ENCODE data around the gene IFT43. TPM values are rescaled to one million over a fixed set of nuclear protein-coding genes. Genes with fewer than 3 reads are reported as not detected.
A peak's percentile ranks its signal among the peaks of the same experiment; 100 is the strongest.

Gene IFT43
- total RNA-seq, 1 experiment from 2014 or later: 17.5 TPM

DNA sequence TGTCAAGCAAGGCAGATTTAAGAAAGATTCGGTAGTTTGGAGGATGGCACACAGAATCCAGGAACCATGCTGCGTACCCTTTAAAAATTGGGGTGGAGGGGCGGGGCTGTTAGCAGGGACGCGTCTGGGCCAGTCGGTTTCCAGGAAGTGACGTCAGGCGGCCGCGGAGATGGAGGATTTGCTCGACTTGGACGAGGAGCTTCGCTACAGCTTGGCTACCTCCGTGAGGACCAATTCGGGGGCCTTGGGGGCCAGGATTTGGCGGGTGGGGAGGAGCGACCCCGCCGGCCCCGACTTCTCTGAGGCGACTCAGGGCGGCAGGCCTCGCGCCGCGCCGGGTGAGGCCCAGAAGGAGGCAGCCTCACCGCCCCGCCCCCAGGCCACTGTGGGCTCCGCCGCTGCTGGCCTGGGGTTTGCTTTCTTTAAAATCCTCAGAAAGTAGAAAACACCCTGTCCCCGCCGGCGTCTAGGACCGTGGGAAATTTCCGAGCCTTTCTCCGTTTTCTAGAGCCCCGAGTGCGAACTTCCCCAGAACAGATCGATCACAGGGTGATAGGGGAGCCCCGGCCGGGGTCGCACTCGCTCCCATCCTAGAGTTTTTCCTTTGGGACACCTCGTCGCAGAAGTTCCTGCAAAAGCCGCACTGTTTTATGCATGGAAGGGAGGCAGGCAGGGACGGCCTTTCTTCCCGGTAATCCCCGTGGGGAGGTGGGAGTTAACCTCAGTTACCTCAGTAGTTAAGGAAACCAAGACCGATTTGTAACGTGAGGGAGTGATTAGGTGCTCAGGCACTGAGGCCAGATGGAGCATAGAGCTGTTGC is at the start of gene IFT43 (continued):
- TF ChIP-seq, protein P1, sequence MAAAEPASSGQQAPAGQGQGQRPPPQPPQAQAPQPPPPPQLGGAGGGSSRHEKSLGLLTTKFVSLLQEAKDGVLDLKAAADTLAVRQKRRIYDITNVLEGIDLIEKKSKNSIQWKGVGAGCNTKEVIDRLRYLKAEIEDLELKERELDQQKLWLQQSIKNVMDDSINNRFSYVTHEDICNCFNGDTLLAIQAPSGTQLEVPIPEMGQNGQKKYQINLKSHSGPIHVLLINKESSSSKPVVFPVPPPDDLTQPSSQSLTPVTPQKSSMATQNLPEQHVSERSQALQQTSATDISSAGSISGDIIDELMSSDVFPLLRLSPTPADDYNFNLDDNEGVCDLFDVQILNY (CRISPR knock-in tag; IDR thresholded peaks at IDR 0.05): no peak
- peak; percentile 74 for TF ChIP-seq SP1 (CRISPR knock-in tag; conservative IDR thresholded peaks at IDR 0.05)
- TF ChIP-seq, protein P2, sequence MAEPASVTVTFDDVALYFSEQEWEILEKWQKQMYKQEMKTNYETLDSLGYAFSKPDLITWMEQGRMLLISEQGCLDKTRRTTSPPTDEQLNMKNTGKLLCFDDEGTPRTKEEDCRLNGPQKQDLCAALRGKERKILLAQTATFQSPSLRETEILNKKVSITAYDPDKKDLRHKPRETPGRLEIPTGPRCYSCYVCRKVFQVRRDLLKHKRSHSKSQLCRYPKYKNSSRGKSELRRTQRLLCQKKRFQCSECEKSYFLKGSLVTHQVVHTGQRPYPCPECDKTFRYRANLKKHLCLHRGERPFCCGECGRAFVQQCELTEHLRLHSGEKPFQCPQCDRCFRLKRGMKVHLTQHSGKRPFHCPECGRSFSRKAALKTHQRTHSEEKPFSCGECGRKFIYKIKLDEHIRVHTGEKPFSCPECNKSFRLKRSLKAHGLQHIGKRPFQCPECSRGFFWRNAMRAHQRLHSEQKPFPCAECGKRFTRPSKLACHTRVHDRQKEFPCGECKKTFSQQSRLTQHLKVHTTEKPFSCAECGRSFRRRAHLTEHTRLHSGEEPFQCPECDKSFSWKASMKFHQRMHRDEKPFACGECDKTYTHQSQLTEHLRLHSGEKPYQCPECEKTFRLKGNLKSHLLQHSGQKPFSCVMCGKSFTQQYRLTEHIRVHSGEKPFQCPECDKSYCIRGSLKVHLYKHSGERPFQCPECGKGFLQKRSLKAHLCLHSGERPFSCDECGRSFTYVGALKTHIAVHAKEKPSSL (CRISPR knock-in tag; conservative IDR thresholded peaks at IDR 0.05): no peak
- no peak for TF ChIP-seq ZNF232 (CRISPR knock-in tag; IDR thresholded peaks at IDR 0.05)

DNA sequence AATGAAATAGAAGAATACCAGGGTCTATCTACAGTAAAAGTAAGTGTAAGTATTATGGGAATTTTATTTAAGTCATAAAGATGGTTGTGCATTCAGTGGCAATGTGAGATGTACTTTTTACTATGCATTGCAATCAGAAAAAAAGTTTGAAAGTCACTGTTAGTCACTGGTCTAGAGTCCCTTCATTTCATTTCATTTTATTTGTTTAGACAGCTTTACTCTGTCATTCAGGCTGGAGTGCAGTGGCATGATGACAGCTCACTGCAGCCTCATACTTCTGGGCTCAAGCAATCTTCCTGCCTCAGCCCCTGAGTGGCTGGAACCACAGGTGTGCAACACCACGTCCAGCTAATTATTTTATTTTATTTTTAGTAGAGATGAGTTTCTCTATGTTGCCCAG is 46.4 kb upstream of the IFT43 start:
- TF ChIP-seq, protein P3, sequence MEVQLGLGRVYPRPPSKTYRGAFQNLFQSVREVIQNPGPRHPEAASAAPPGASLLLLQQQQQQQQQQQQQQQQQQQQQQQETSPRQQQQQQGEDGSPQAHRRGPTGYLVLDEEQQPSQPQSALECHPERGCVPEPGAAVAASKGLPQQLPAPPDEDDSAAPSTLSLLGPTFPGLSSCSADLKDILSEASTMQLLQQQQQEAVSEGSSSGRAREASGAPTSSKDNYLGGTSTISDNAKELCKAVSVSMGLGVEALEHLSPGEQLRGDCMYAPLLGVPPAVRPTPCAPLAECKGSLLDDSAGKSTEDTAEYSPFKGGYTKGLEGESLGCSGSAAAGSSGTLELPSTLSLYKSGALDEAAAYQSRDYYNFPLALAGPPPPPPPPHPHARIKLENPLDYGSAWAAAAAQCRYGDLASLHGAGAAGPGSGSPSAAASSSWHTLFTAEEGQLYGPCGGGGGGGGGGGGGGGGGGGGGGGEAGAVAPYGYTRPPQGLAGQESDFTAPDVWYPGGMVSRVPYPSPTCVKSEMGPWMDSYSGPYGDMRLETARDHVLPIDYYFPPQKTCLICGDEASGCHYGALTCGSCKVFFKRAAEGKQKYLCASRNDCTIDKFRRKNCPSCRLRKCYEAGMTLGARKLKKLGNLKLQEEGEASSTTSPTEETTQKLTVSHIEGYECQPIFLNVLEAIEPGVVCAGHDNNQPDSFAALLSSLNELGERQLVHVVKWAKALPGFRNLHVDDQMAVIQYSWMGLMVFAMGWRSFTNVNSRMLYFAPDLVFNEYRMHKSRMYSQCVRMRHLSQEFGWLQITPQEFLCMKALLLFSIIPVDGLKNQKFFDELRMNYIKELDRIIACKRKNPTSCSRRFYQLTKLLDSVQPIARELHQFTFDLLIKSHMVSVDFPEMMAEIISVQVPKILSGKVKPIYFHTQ (CRISPR knock-in tag; IDR thresholded peaks at IDR 0.05): no peak
- no peak for TF ChIP-seq ZNF263 (CRISPR knock-in tag; IDR thresholded peaks at IDR 0.05; ENCODE audit: low read depth)
- TF ChIP-seq, protein P4, sequence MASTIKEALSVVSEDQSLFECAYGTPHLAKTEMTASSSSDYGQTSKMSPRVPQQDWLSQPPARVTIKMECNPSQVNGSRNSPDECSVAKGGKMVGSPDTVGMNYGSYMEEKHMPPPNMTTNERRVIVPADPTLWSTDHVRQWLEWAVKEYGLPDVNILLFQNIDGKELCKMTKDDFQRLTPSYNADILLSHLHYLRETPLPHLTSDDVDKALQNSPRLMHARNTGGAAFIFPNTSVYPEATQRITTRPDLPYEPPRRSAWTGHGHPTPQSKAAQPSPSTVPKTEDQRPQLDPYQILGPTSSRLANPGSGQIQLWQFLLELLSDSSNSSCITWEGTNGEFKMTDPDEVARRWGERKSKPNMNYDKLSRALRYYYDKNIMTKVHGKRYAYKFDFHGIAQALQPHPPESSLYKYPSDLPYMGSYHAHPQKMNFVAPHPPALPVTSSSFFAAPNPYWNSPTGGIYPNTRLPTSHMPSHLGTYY (CRISPR knock-in tag; IDR thresholded peaks at IDR 0.05): no peak
- no peak for TF ChIP-seq GTF2I (CRISPR knock-in tag; conservative IDR thresholded peaks at IDR 0.05)
- TF ChIP-seq, protein P5, sequence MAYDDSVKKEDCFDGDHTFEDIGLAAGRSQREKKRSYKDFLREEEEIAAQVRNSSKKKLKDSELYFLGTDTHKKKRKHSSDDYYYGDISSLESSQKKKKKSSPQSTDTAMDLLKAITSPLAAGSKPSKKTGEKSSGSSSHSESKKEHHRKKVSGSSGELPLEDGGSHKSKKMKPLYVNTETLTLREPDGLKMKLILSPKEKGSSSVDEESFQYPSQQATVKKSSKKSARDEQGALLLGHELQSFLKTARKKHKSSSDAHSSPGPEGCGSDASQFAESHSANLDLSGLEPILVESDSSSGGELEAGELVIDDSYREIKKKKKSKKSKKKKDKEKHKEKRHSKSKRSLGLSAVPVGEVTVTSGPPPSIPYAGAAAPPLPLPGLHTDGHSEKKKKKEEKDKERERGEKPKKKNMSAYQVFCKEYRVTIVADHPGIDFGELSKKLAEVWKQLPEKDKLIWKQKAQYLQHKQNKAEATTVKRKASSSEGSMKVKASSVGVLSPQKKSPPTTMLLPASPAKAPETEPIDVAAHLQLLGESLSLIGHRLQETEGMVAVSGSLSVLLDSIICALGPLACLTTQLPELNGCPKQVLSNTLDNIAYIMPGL (CRISPR knock-in tag; IDR thresholded peaks at IDR 0.05): no peak
- TF ChIP-seq NR3C1 (CRISPR knock-in tag; conservative IDR thresholded peaks at IDR 0.05; ENCODE audit: low read depth): no peak
- TF ChIP-seq NR1H2 (CRISPR knock-in tag; IDR thresholded peaks at IDR 0.05): no peak
- TF ChIP-seq, protein P6, sequence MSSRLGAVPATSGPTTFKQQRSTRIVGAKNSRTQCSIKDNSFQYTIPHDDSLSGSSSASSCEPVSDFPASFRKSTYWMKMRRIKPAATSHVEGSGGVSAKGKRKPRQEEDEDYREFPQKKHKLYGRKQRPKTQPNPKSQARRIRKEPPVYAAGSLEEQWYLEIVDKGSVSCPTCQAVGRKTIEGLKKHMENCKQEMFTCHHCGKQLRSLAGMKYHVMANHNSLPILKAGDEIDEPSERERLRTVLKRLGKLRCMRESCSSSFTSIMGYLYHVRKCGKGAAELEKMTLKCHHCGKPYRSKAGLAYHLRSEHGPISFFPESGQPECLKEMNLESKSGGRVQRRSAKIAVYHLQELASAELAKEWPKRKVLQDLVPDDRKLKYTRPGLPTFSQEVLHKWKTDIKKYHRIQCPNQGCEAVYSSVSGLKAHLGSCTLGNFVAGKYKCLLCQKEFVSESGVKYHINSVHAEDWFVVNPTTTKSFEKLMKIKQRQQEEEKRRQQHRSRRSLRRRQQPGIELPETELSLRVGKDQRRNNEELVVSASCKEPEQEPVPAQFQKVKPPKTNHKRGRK (CRISPR knock-in tag; IDR thresholded peaks at IDR 0.05; ENCODE audit: borderline replicate concordance): no peak
- TF ChIP-seq MXD4 (CRISPR knock-in tag; IDR thresholded peaks at IDR 0.05; ENCODE audit: borderline replicate concordance): no peak
- TF ChIP-seq ZNF396 (CRISPR knock-in tag; IDR thresholded peaks at IDR 0.05; ENCODE audit: borderline replicate concordance): no peak
- no peak for TF ChIP-seq MYBL2 (CRISPR knock-in tag; IDR thresholded peaks at IDR 0.05)
- DNase-seq (ENCODE audit: low spot score) (no peak), ATAC-seq (no peak)
- ChIA-PET CTCF (interaction anchor here (1.2 to 2.5 kb wide), 2 partner anchors 40 to 59 kb away, joined by 11 to 13 read pairs; no protein-coding TSS in a partner anchor), POLR2A (no interaction called here)
- Mint-ChIP-seq H3K9me3 (no peaks in the 10 kb centered on the region), H3K4me3 (no peak overlapping the region), H3K27ac (no peak overlapping the region), H3K27me3 (ENCODE audit: low read depth) (no peaks in the 10 kb centered on the region), H3K36me3 (no peaks in the 10 kb centered on the region), H3K4me1 (peaks cover 8% of the 10 kb centered on the region)
